Measurements from ENCODE around the gene DUSP6. TPM values are rescaled to one million over a fixed set of nuclear protein-coding genes. Genes with fewer than 3 reads are reported as not detected.

The DUSP6 gene
- total and polyA plus RNA-seq, 2 of the 8 experiments (the other 6 are each of a cell fraction or from before 2014, with no cell fraction given) = 99.3 to 179 TPM

GRCh38 chr12:89382328-89382727 lies 30.0 kb upstream of the DUSP6 start:
- TF ChIP-seq CEBPB (IDR thresholded peaks at IDR 0.05; ENCODE audit: low read depth, low read length) (no peak), RNF2 (IDR thresholded peaks at IDR 0.05; ENCODE audit: borderline replicate concordance, low read depth, low read length, missing control alignments, poor library complexity, severe bottlenecking) (no peak), POU5F1 (IDR thresholded peaks at IDR 0.05; ENCODE audit: low read depth, low read length) (no peak), SIN3A (conservative IDR thresholded peaks at IDR 0.05 in 1 of 2, IDR thresholded peaks at IDR 0.05 in 1 of 2; ENCODE audit: low read depth in 1 of 2, low read length in 2 of 2) (no peak), NRF1 (IDR thresholded peaks at IDR 0.05; ENCODE audit: low read depth, low read length) (no peak), GABPA (IDR thresholded peaks at IDR 0.05; ENCODE audit: borderline replicate concordance, insufficient read depth, low read length) (no peak), HDAC6 (IDR thresholded peaks at IDR 0.05; ENCODE audit: low read depth, low read length) (no peak), RXRA (IDR thresholded peaks at IDR 0.05; ENCODE audit: insufficient read depth, low read depth, low read length) (no peak), HDAC2 (IDR thresholded peaks at IDR 0.05; ENCODE audit: borderline replicate concordance in 1 of 2, low read depth in 2 of 2, low read length in 2 of 2) (no peak), TAF7 (optimal IDR thresholded peaks at IDR 0.05; ENCODE audit: borderline replicate concordance, low read depth, low read length) (no peak), TCF12 (IDR thresholded peaks at IDR 0.05; ENCODE audit: low read depth, low read length) (no peak), SUZ12 (IDR thresholded peaks at IDR 0.05; ENCODE audit: low read length) (no peak)
- Histone ChIP-seq H3K27me3 (replicated peaks in 1 of 4; ENCODE audit: control insufficient read depth in 3 of 4, extremely low read depth in 1 of 4, insufficient read depth in 3 of 4, low read length in 3 of 4) (no peaks in the 10 kb centered on the region), H2BK20ac (ENCODE audit: low read length) (no peak overlapping the region), H3K18ac (ENCODE audit: extremely low read depth, low read length) (no peak overlapping the region), H2AFZ (ENCODE audit: low read length) (no peak overlapping the region), H3K14ac (ENCODE audit: insufficient read length) (no peak overlapping the region), H2BK120ac (replicated peaks; ENCODE audit: low read depth, low read length) (no peak overlapping the region), H4K8ac (ENCODE audit: extremely low read depth, insufficient read depth, low read length) (no peak overlapping the region), H3K9me3 (ENCODE audit: insufficient read depth in 2 of 2, low read depth in 1 of 2, low read length in 1 of 2) (no peaks in the 10 kb centered on the region), H3K56ac (replicated peaks; ENCODE audit: insufficient read length, low read depth, low read length) (no peak overlapping the region), H4K91ac (replicated peaks; ENCODE audit: insufficient read length, low read length) (no peak overlapping the region), H3K4me2 (ENCODE audit: insufficient read depth in 1 of 2, low read depth in 2 of 2, low read length in 2 of 2) (no peak overlapping the region), H3K4me3 (ENCODE audit: extremely low read depth in 1 of 4, insufficient read depth in 2 of 4, low read depth in 3 of 4, low read length in 4 of 4) (no peak overlapping the region), H2BK12ac (ENCODE audit: low read depth, low read length) (no peak overlapping the region), H3K27ac (ENCODE audit: low read depth, low read length) (no peak overlapping the region), H4K20me1 (replicated peaks in 1 of 2; ENCODE audit: control insufficient read depth in 1 of 2, insufficient read depth in 2 of 2, low read length in 2 of 2) (no peaks in the 10 kb centered on the region), H2AK5ac (ENCODE audit: low read depth, low read length) (no peak overlapping the region), H3K79me2 (ENCODE audit: control insufficient read depth in 1 of 2, insufficient read depth in 2 of 2, low read length in 2 of 2) (no peaks in the 10 kb centered on the region), H3K79me1 (ENCODE audit: low read depth, low read length) (no peaks in the 10 kb centered on the region), H2BK5ac (ENCODE audit: low read depth, low read length) (no peak overlapping the region), H3K9ac (replicated peaks in 1 of 4; ENCODE audit: extremely low read depth in 1 of 4, low read depth in 3 of 4, low read length in 3 of 4) (no peak overlapping the region), H4K5ac (ENCODE audit: insufficient read length, low read depth, low read length) (no peak overlapping the region), H3K23me2 (ENCODE audit: low read depth, low read length) (no peaks in the 10 kb centered on the region), H3K4ac (replicated peaks; ENCODE audit: insufficient read length, low read depth, low read length) (no peak overlapping the region), H3K4me1 (replicated peaks in 1 of 4; ENCODE audit: control insufficient read depth in 3 of 4, insufficient read depth in 4 of 4, low read length in 3 of 4) (peaks cover 2 to 18% (median 10%) of the 10 kb centered on the region in 4 experiments; a peak in 6 of 7 replicates), H2BK15ac (ENCODE audit: low read length) (no peak overlapping the region), H3K23ac (ENCODE audit: insufficient read length) (no peak overlapping the region), H3K36me3 (ENCODE audit: control insufficient read depth in 2 of 4, insufficient read depth in 4 of 4, low read length in 3 of 4) (no peaks in the 10 kb centered on the region)
- ChIA-PET POLR2A (ENCODE audit: partially characterized antibody) (interaction anchor here (5.2 kb wide), 1 partner anchor 29 kb away, joined by 29 read pairs; the partner anchor contains the start of gene DUSP6), CTCF (ENCODE audit: partially characterized antibody) (interaction anchor here (0.5 to 0.9 kb wide), 2 partner anchors 17 to 1765 kb away, joined by 3 read pairs; no protein-coding TSS in a partner anchor)
- WGBS, 2 experiments (ENCODE audit: extremely low coverage in 1 of 2, insufficient coverage in 1 of 2, insufficient read length in 1 of 2, insufficient replicate concordance in 2 of 2, low coverage in 1 of 2, low lambda C conversion rate in 2 of 2, missing lambda C conversion rate in 1 of 2) = 94% methylated on average over 5 of the region's 5 CpGs; no CpG with 5 or more reads in 1 of the 2 experiments
- FAIRE-seq (no peak), DNase-seq (ENCODE audit: low read depth in 1 of 2, low spot score in 2 of 2) (no peak)
